ENCODE measurements around the gene LOC128125822.
"Not testable (repeated sequence)": the region's sequence is repeated elsewhere in the genome, so short reads cannot be mapped to it uniquely, and the experiment has no call there.

LOC128125822 gene

GRCh38 chr6:63582579-63583231 is 10.4 kb downstream of the LOC128125822 start:
- no peak for DNase-seq (ENCODE audit: low spot score)

GRCh38 chr6:63584125-63584514 is 11.8 kb downstream of the LOC128125822 start:
- DNase-seq (ENCODE audit: low spot score) = no peak

GRCh38 chr6:63584566-63584965 is 12.3 kb downstream of the LOC128125822 start:
- no peak for DNase-seq (ENCODE audit: low spot score)

GRCh38 chr6:63585652-63586051 is 13.4 kb downstream of the LOC128125822 start:
- DNase-seq (ENCODE audit: low spot score) = not testable (repeated sequence)

- DNase-seq (ENCODE audit: low spot score) = no peak
Observed at GRCh38 chr6:63589952-63590411, 17.7 kb downstream of the LOC128125822 start.

- DNase-seq (ENCODE audit: low spot score) = no peak
Observed at GRCh38 chr6:63592886-63593285, 20.6 kb downstream of the LOC128125822 start.

- DNase-seq (ENCODE audit: low spot score) = no peak
Observed at GRCh38 chr6:63597141-63598048, 25.1 kb downstream of the LOC128125822 start.

GRCh38 chr6:63598049-63599036 is 26.1 kb downstream of the LOC128125822 start:
- peak; percentile 90 for DNase-seq (ENCODE audit: low spot score)

- DNase-seq (ENCODE audit: low spot score) = no peak
Observed at GRCh38 chr6:63599243-63599642, 27.0 kb downstream of the LOC128125822 start.

- no peak for DNase-seq (ENCODE audit: low spot score)
Observed at GRCh38 chr6:63600136-63600535, 27.9 kb downstream of the LOC128125822 start.

GRCh38 chr6:63609231-63609630 is 37.0 kb downstream of the LOC128125822 start:
- no peak for DNase-seq (ENCODE audit: low spot score)

GRCh38 chr6:63610944-63611343 is 38.7 kb downstream of the LOC128125822 start:
- no peak for DNase-seq (ENCODE audit: low spot score)

GRCh38 chr6:63611560-63611959 is 39.3 kb downstream of the LOC128125822 start:
- no peak for DNase-seq (ENCODE audit: low spot score)

- DNase-seq (ENCODE audit: low spot score) = no peak
Observed at GRCh38 chr6:63615590-63615989, 43.3 kb downstream of the LOC128125822 start.
